Measurements from ENCODE around the gene EIPR1.

Gene EIPR1

DNA sequence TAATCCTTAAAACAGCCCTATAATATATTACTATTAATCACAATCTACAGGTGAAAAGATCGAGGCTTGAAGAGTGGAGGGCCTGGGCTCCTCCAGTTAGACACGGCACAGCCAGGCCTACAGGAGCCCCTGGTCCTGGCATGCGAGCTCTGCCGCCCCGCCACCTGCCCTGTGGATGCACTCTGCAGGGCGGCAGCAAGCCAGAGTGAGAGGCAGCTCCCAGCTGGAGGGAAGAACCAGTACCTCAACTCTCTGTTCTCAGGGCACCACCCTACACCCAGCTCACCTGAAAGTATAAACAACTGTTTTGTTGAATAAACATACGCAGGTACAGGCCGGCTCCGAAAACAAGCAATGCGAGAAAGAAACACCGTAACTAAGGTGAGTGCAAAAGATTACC lies 34.6 kb downstream of the EIPR1 start:
- TF ChIP-seq CTCF (IDR thresholded peaks at IDR 0.05; ENCODE audit: low read depth, low read length) = no peak
- H3K4me3 ChIP-seq (ENCODE audit: low read depth, low read length) = no peak overlapping the region

DNA sequence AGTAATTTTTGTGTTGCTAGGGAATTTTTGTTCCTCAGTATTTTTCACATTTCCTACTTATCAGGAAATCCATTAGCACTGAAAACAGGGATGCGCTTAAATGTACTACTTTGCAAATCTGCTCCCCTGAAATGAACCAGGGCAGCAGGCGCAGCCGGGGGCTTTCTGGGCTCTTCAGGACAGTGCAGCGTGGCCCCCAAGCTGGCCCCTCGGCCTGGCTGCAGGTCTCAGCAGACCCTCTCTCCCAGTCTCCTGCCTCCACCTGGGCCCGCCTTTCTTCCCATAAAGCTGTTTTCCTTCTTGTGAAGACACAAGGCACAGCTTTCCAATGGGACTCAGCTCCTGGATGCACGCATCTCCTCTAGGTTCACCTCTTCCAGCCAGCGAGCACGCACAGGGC lies 35.3 kb downstream of the EIPR1 start:
- no peak overlapping the region for H3K4me3 ChIP-seq (ENCODE audit: low read depth, low read length)
- TF ChIP-seq CTCF (IDR thresholded peaks at IDR 0.05; ENCODE audit: low read depth, low read length) = no peak

DNA sequence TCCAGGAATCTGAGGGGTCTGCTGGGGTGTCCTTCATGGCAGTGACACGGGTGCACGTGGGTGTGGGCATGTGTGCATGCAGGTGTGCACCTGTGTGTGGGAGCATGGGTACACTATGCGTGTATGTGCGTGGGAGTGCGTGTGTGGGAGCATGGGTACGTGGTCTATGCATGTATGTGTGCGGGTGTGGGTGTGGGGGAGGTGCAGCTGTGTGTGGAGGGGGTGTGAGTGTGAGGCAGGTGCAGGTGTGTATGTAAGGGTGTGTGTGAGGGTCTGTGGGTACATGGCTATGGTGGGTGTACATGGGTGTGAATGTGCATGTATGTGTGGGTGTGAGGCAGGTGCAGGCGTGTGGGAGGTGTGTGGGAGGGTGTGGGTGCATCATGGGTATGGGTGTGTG lies 36.3 kb downstream of the EIPR1 start:
- TF ChIP-seq CTCF (IDR thresholded peaks at IDR 0.05; ENCODE audit: low read depth, low read length) = no peak
- no peak overlapping the region for H3K4me3 ChIP-seq (ENCODE audit: low read depth, low read length)

DNA sequence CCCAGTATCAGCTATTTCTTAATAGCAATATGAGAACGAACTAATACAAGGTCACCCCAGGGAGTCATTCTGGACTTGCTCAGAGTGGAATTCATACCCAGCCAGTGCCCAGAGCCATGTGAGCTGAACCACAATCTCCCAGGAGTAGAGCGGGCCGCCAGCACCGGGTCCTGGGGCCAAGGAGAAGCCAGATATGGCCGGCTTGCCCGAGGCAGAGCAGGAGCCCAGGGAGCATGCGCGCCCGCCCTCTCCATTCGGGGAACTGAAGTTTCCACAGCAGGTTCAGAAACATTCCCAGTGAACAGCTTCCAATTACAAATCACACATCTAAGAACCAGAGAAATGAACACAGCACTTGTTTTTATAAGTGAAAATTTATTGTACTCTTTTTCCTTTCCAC lies 37.5 kb downstream of the EIPR1 start:
- H3K4me3 ChIP-seq (ENCODE audit: low read depth, low read length) = no peak overlapping the region
- no peak for TF ChIP-seq CTCF (IDR thresholded peaks at IDR 0.05; ENCODE audit: low read depth, low read length)

DNA sequence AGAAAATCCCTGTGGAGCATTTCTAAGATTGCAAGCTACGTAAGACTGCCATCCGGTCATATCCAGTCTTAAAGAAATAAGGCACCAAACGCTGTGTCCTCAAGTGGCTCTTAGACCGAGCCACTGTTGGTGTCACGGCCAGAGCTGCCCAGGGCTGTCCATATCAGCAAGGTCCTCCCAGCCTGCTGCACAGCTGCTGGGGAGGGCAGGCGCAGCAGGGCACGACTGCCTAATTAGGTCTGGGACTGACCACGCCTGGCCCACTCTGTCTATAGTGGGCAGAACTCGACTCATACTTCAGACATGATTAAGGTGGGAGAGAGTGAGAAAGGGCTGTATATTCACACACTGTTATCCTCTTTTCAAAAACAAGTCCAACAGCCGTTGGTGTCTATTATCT lies 39.3 kb downstream of the EIPR1 start:
- no peak for TF ChIP-seq CTCF (IDR thresholded peaks at IDR 0.05; ENCODE audit: low read depth, low read length)
- H3K4me3 ChIP-seq (ENCODE audit: low read depth, low read length) = no peak overlapping the region

DNA sequence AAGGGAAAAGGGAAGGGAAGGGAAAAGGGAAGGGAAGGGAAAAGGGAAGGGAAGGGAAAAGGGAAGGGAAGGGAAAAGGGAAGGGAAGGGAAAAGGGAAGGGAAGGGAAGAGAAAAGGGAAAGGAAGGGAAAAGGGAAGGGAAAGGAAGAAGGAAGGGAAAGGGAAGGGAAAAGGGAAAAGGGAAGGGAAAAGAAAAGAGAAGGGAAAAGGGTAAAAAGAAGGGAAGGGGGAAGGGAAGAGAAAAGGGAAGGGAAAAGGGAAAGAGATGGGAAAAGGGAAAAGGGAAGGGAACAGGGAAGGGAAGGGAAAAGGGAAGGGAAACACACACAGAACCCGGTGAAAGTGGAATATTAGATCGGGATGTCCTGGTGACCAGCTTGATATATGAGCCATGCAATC lies 40.8 kb downstream of the EIPR1 start:
- TF ChIP-seq CTCF (IDR thresholded peaks at IDR 0.05; ENCODE audit: low read depth, low read length) = no peak
- no peak overlapping the region for H3K4me3 ChIP-seq (ENCODE audit: low read depth, low read length)

DNA sequence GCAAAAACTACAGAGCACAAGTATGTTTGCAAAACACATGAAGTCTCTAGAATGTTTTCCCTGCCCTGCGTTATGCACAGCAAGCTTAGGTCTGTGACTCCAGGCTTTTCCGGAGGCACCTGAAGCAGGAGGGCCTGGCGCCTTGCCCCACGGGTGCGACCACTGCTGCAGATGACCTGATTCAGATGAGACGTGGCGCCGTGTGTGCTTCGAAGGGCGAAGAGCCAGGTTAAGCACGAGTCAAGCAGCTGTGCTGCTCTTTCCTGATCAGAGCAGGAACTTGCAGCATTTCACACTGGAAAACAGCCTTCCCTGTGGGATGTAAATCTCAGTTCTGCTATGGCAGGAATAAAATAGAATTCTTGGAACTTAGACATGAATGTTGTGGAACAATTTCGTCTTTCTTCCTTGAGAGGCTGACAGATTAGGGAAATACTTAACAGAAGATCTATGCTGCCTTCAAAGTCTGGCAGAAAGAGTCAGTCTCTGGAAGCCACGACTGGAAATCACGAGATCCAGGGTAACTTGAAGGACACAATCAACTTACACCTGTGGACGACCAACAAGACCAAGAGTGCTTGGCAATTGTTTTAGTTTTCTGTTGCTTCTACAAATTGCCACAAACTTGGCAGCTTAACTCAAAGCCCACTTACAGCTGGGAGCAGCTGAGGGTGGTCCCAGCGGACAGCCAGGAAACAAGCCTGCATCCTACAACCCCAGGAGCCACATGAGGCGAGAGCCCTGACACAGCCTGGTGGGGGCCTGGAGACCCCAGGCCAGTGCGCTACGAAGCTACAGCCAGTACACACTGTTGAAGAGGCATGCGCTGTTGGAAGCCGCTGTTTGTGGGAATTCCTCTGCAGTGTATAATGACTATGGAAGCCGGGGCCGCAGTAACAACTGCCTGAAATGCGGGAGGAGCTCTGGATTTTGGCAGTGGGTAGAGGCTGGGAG lies 42.9 kb downstream of the EIPR1 start:
- H3K4me3 ChIP-seq (ENCODE audit: low read depth, low read length) = no peak overlapping the region
- no peak for TF ChIP-seq CTCF (IDR thresholded peaks at IDR 0.05; ENCODE audit: low read depth, low read length)
